GM18858 (cell line): Measurements from ENCODE around the gene TBC1D32.
"Not testable (repeated sequence)": the region's sequence is repeated elsewhere in the genome, so short reads cannot be mapped to it uniquely, and the experiment has no call there.

ENCODE experiments used
- ATAC-seq: cut with Tn5 transposase; IDR thresholded peaks from one replicate; pipeline ENCODE4 v1.9.1; 2021; ENCODE audit not compliant: unreplicated experiment

Gene TBC1D32

GRCh38 chr6:121334299-121335086 is at the start of gene TBC1D32:
Gene TBC1D32, minus strand, starts transcription at chr6:121334480. Its CDS starts 50 bp downstream, at chr6:121334430.
- peak; percentile 82 for ATAC-seq

DNA sequence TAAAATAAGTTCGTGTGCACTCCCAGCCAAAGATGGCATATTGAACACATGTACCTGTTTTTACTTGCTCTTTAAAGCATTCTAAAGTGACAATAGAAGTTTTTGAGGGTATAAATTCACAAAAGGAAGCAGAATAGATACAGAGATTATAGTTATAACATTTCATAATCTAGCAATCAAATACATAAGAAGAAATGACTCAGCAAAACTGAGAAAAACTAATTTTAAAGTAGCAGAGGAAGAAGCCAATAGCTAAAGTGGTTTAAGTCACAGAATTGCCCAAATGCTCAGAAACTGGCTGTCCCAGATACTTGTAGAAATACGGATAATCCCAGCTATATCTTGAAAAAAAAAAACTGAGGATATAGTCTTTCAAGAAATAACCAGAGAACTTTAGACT is 49.2 kb upstream of the TBC1D32 start:
- no peak for ATAC-seq

GRCh38 chr6:121382467-121383121 is 48.3 kb upstream of the TBC1D32 start:
- ATAC-seq: no peak

DNA sequence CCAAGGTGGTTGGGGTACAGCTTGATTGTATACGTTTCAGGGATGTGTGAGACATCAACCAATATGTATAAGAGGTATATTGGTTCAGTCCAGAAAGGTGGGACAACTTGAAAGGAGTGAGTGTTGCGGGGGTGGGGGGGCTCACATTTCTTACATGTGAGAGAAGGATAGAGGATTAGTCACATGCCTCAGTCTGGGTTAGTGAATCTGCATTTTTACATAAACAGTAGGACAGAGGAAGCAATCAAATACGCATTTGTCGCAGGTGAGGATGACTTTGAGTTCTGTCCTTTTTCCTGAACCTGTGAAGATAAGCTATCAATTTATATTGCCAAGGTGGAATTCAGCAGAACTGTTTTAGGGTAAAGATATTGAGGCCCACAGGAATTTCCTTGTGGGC is 42.1 kb upstream of the TBC1D32 start:
- ATAC-seq: no peak

- not testable (repeated sequence) for ATAC-seq
These were observed 39.9 kb upstream of the TBC1D32 start for GRCh38 chr6:121374219-121374618.

GRCh38 chr6:121365536-121366521 is 31.5 kb upstream of the TBC1D32 start:
- no peak for ATAC-seq

- ATAC-seq: no peak
These were observed 22.3 kb upstream of the TBC1D32 start for GRCh38 chr6:121356575-121356974.

DNA sequence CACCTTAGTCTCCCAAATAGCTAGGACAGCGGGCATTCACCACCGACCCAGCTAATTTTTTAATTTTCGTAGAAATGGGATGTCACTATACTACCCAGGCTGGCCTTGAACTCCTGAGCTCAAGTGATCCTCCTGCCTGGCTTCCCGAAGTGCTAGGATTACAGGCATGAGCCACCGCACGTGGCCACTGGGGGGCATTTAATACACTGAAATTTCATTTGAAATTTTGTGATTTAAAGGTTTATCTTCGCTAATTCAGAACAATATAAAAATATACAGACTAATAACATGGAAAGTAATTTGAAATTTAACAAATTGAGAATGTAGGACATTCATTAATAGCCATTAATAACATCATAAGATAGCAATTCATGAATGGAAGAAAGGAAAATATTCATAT is 20.5 kb upstream of the TBC1D32 start:
- ATAC-seq: no peak

- no peak for ATAC-seq
These were observed 18.7 kb upstream of the TBC1D32 start for GRCh38 chr6:121352941-121353340.

- no peak for ATAC-seq
These were observed 17.6 kb upstream of the TBC1D32 start for GRCh38 chr6:121351916-121352315.

DNA sequence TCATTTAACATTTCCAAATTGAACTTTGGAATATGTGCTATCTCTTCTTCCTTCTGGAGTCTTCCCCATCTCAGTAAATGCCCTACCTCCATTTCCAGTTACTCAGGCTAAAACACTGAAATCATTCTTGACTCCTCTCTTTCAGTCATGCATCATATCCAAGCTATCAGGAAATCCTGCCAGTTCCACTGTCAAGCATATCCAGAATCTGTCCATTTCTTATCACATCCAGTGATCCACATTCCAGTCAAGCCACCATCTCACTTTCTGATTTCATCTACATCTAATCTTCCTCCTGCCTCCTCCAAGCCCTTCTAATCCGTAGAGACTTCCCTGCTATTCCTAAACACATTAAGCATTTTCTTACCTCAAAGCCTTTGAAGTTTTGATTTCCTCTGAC is 15.3 kb upstream of the TBC1D32 start:
- ATAC-seq: no peak

DNA sequence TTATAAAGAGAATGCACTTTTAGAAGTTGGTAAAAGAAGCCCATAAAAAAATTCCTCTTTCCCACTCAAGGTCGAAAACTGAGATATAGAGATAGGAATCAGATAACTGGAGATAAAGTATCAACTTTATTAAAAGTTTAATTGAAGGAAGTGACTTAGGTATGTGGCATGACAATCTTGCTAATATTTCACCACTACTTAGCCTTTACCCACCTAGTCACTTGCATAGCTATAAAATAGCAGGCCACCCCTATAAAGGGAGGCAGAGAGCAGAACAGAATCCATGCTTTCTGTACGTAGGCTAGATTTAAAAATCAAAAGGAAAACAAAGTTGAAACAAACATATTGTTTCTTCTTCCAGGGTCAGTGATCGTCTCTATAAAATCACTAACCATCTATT is 13.2 kb upstream of the TBC1D32 start:
- ATAC-seq: no peak

GRCh38 chr6:121344539-121344938 is 10.3 kb upstream of the TBC1D32 start:
- ATAC-seq: no peak

GRCh38 chr6:121339639-121340226 is 5.5 kb upstream of the TBC1D32 start:
- ATAC-seq: no peak

- ATAC-seq: no peak
These were observed 4.7 kb upstream of the TBC1D32 start for GRCh38 chr6:121338956-121339355.

DNA sequence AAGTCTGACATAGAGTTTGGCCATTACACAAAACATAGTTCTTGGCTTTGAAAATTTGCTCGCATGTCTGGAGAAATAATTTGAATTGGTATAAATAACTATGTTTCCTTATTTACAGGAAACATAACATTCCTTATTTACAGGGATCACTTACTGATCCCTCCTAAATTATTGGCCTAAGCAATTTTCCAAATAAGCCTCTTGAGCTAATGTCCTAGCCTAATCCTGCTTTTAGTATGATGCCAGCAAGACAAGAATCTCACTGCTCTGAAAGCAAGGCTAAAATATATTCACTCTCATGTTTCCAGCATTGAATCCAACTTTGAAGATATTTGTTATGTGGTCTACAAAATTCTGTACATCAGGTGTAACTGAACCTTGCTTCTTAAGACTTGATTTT is 4.1 kb upstream of the TBC1D32 start:
- ATAC-seq: no peak

- peak; percentile 3 for ATAC-seq
These were observed 1.1 kb upstream of the TBC1D32 start for GRCh38 chr6:121335087-121336008.

GRCh38 chr6:121333694-121334093 is 586 bp downstream of the TBC1D32 start:
- ATAC-seq: not testable (repeated sequence)

DNA sequence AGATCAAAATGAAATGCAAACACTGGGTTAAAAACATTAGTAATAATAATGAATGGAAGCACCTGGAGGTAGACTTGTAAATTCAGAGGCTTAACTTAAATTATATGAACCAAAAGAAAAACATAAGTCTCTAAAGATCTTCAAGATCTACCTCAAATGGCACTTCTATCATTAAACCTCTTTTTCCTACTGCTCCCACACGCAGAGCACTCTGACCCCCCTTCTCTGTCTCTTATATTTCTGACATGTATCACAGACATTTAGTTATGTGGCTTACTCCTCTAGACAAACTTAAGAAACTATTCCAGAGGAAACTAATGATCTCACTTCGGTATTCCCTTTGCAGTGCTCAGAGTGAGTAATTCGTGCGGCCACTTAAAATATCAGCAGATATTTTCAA is 1.1 kb downstream of the TBC1D32 start:
- no peak for ATAC-seq

GRCh38 chr6:121330516-121330915 is 3.8 kb downstream of the TBC1D32 start:
- ATAC-seq: no peak
